SIG-M5 treated with dmso at 0.1 percent for 504 hours (cell line): Measurements from ENCODE around the gene PHF21A.
"Not testable (repeated sequence)": the region's sequence is repeated elsewhere in the genome, so short reads cannot be mapped to it uniquely, and the experiment has no call there.

ENCODE experiments used
- DNase-seq: peaks from one replicate; lab custom pipeline; 2025; ENCODE audit not compliant: unreplicated experiment; lab: John Stamatoyannopoulos, UW

Gene PHF21A

GRCh38 chr11:45988921-45989320, 132.3 kb downstream of the PHF21A start:
- DNase-seq, result no peak

- no peak for DNase-seq
Observed at GRCh38 chr11:45985212-45985611, 136.0 kb downstream of the PHF21A start.

- DNase-seq, result no peak
Observed at GRCh38 chr11:45984192-45984591, 137.1 kb downstream of the PHF21A start.

- no peak for DNase-seq
Observed at GRCh38 chr11:45983471-45983845, 137.8 kb downstream of the PHF21A start.

- no peak for DNase-seq
Observed at GRCh38 chr11:45982656-45983470, 138.4 kb downstream of the PHF21A start.

- not testable (repeated sequence) for DNase-seq
Observed at GRCh38 chr11:45981826-45982225, 139.4 kb downstream of the PHF21A start.

GRCh38 chr11:45974806-45975205, 146.4 kb downstream of the PHF21A start:
- DNase-seq, result no peak

GRCh38 chr11:45973601-45974000, 147.7 kb downstream of the PHF21A start:
- no peak for DNase-seq

GRCh38 chr11:45968901-45969300, 152.4 kb downstream of the PHF21A start:
- DNase-seq, result no peak

GRCh38 chr11:45967506-45967905, 153.7 kb downstream of the PHF21A start:
- DNase-seq, result no peak

- peak; percentile 72 for DNase-seq
Observed at GRCh38 chr11:45964911-45965389, 156.3 kb downstream of the PHF21A start.

GRCh38 chr11:45961751-45962240, 159.5 kb downstream of the PHF21A start:
- no peak for DNase-seq

- DNase-seq, result peak; percentile 30
Observed at GRCh38 chr11:45960387-45961095, 160.7 kb downstream of the PHF21A start.

GRCh38 chr11:45959851-45960250, 161.4 kb downstream of the PHF21A start:
- DNase-seq, result no peak

GRCh38 chr11:45949992-45950407, 171.3 kb downstream of the PHF21A start:
- no peak for DNase-seq

GRCh38 chr11:45948356-45948755, 172.9 kb downstream of the PHF21A start:
- no peak for DNase-seq

- no peak for DNase-seq
Observed at GRCh38 chr11:45947885-45948284, 173.4 kb downstream of the PHF21A start.

GRCh38 chr11:45945397-45945999, 175.8 kb downstream of the PHF21A start:
- no peak for DNase-seq

- no peak for DNase-seq
Observed at GRCh38 chr11:45942381-45942780, 178.9 kb downstream of the PHF21A start.

- DNase-seq, result no peak
Observed at GRCh38 chr11:45941285-45941684, 180.0 kb downstream of the PHF21A start.

- no peak for DNase-seq
Observed at GRCh38 chr11:45939836-45940235, 181.4 kb downstream of the PHF21A start.

- no peak for DNase-seq
Observed at GRCh38 chr11:45937916-45938315, 183.3 kb downstream of the PHF21A start.
